ENCODE measurements around the gene TJAP1. TPM values are rescaled to one million over a fixed set of nuclear protein-coding genes. Genes with fewer than 3 reads are reported as not detected.

The TJAP1 gene
- total RNA-seq, 6 experiments from 2014 or later, result 9.2 to 16.0 (median 12.9) TPM

- no peak for TF ChIP-seq CTCF (IDR thresholded peaks at IDR 0.05)
- no peak for TF ChIP-seq POLR2A (IDR thresholded peaks at IDR 0.05)
- H3K9me3 ChIP-seq, result no peaks in the 10 kb centered on the region
- peaks cover 0 to 12% (median 5%) of the 10 kb centered on the region in 4 donors for H3K4me1 ChIP-seq
- ATAC-seq (peak; percentile 47 to 82 (median 78)), DNase-seq (peak in 1 of 3 donors; percentile 67)
- peaks cover 0 to 5% (median 0%) of the 10 kb centered on the region in 4 donors for H3K36me3 ChIP-seq
- H3K27me3 ChIP-seq, result no peaks in the 10 kb centered on the region
- WGBS (ENCODE audit: insufficient coverage, low coverage, low lambda C conversion rate, missing lambda C conversion rate), result 46% methylated on average over 5 of the region's 7 CpGs
- no peak overlapping the region for H3K27ac ChIP-seq
- H3K4me3 ChIP-seq, result no peak overlapping the region
- intact Hi-C loops (cut with DNase I), result no loop called here
Measured at GRCh38 chr6:43493833-43494232, 16.5 kb downstream of the TJAP1 start.

- ATAC-seq, result no peak
- H3K27me3 ChIP-seq, result no peaks in the 10 kb centered on the region
- H3K9me3 ChIP-seq, result no peaks in the 10 kb centered on the region
- H3K27ac ChIP-seq, result no peak overlapping the region
- intact Hi-C loops (cut with DNase I), result no loop called here
- DNase-seq, result no peak
- peaks cover 0 to 16% (median 7%) of the 10 kb centered on the region in 4 donors for H3K4me1 ChIP-seq
- 80% methylated on average over 3 of the region's 6 CpGs for WGBS (ENCODE audit: insufficient coverage, low coverage, low lambda C conversion rate, missing lambda C conversion rate)
- no peak overlapping the region for H3K4me3 ChIP-seq
- peaks cover 0 to 9% (median 0%) of the 10 kb centered on the region in 4 donors for H3K36me3 ChIP-seq
- no peak for TF ChIP-seq POLR2A (IDR thresholded peaks at IDR 0.05)
Measured at GRCh38 chr6:43494321-43494720, 17.0 kb downstream of the TJAP1 start.

GRCh38 chr6:43494766-43495165 lies 17.4 kb downstream of the TJAP1 start:
- H3K36me3 ChIP-seq, result peaks cover 0 to 13% (median 0%) of the 10 kb centered on the region in 4 donors
- DNase-seq, result no peak
- no peak overlapping the region for H3K27ac ChIP-seq
- WGBS (ENCODE audit: insufficient coverage, low coverage, low lambda C conversion rate, missing lambda C conversion rate), result no CpG with 5 or more reads among the region's 4 CpGs
- no peaks in the 10 kb centered on the region for H3K27me3 ChIP-seq
- no peaks in the 10 kb centered on the region for H3K9me3 ChIP-seq
- peaks cover 0 to 21% (median 9%) of the 10 kb centered on the region in 4 donors for H3K4me1 ChIP-seq
- no peak overlapping the region for H3K4me3 ChIP-seq
- ATAC-seq, result no peak
- intact Hi-C loops (cut with DNase I), result no loop called here
- no peak for TF ChIP-seq CTCF (IDR thresholded peaks at IDR 0.05)
- no peak for TF ChIP-seq POLR2A (IDR thresholded peaks at IDR 0.05)

- Histone ChIP-seq H3K27me3 (no peaks in the 10 kb centered on the region), H3K9me3 (no peaks in the 10 kb centered on the region), H3K4me1 (peaks cover 0 to 23% (median 11%) of the 10 kb centered on the region in 4 donors), H3K36me3 (peaks cover 0 to 20% (median 2%) of the 10 kb centered on the region in 4 donors), H3K27ac (no peak overlapping the region), H3K4me3 (no peak overlapping the region)
- WGBS (ENCODE audit: insufficient coverage, low coverage, low lambda C conversion rate, missing lambda C conversion rate), result 100% methylated on average over 2 of the region's 4 CpGs
- DNase-seq, result no peak
- intact Hi-C loops (cut with DNase I), result no loop called here
- no peak for ATAC-seq
- TF ChIP-seq POLR2A (IDR thresholded peaks at IDR 0.05), result no peak
- TF ChIP-seq CTCF (IDR thresholded peaks at IDR 0.05), result no peak
Measured at GRCh38 chr6:43495409-43495941, 18.1 kb downstream of the TJAP1 start.

GRCh38 chr6:43496370-43497128 lies 19.2 kb downstream of the TJAP1 start:
- Histone ChIP-seq H3K4me1 (peaks cover 0 to 23% (median 11%) of the 10 kb centered on the region in 4 donors), H3K27me3 (no peaks in the 10 kb centered on the region), H3K4me3 (no peak overlapping the region), H3K36me3 (peaks cover 0 to 30% (median 4%) of the 10 kb centered on the region in 4 donors), H3K27ac (no peak overlapping the region), H3K9me3 (no peaks in the 10 kb centered on the region)
- peak; percentile 12 to 45 (median 28) for ATAC-seq
- intact Hi-C loops (cut with DNase I), result no loop called here
- DNase-seq, result no peak
- 40% methylated on average over 3 of the region's 18 CpGs for whole genome bisulfite sequencing (ENCODE audit: insufficient coverage, low coverage, low lambda C conversion rate, missing lambda C conversion rate)
- TF ChIP-seq CTCF (IDR thresholded peaks at IDR 0.05), result peak; percentile 41 to 53 (median 44)
- TF ChIP-seq POLR2A (IDR thresholded peaks at IDR 0.05), result no peak
